ENCODE measurements around the gene CHL1. TPM values are rescaled to one million over a fixed set of nuclear protein-coding genes. Genes with fewer than 3 reads are reported as not detected.

Gene CHL1
- total RNA-seq, 2 experiments from 2014 or later, result not detected

GRCh38 chr3:430186-430585 is 233.6 kb downstream of the CHL1 start:
- intact Hi-C loops (cut with DNase I, micrococcal nuclease), result no loop called here
- POLR2A ChIA-PET, result no interaction called here
- no peaks in the 10 kb centered on the region for H3K9me3 Mint-ChIP-seq (ENCODE audit: low read depth)
- no peak overlapping the region for H3K27ac Mint-ChIP-seq
- no peaks in the 10 kb centered on the region for H3K27me3 Mint-ChIP-seq
- H3K4me1 Mint-ChIP-seq, result no peaks in the 10 kb centered on the region
- no peak overlapping the region for H3K4me3 Mint-ChIP-seq
- CTCF ChIA-PET, result no interaction called here
- ATAC-seq (no peak), DNase-seq (no peak)
- H3K36me3 Mint-ChIP-seq (ENCODE audit: low read depth), result no peaks in the 10 kb centered on the region

GRCh38 chr3:435161-435560 is 238.6 kb downstream of the CHL1 start:
- Mint-ChIP-seq H3K27ac (no peak overlapping the region), H3K4me3 (no peak overlapping the region), H3K4me1 (no peaks in the 10 kb centered on the region), H3K36me3 (ENCODE audit: low read depth) (no peaks in the 10 kb centered on the region), H3K27me3 (no peaks in the 10 kb centered on the region), H3K9me3 (ENCODE audit: low read depth) (no peaks in the 10 kb centered on the region)
- no peak for DNase-seq
- no peak for ATAC-seq
- ChIA-PET POLR2A (no interaction called here), CTCF (no interaction called here)
- intact Hi-C loops (cut with DNase I, micrococcal nuclease), result no loop called here

- peaks cover 2% of the 10 kb centered on the region for H3K9me3 Mint-ChIP-seq (ENCODE audit: low read depth)
- ChIA-PET CTCF (no interaction called here), POLR2A (no interaction called here)
- H3K27ac Mint-ChIP-seq, result no peak overlapping the region
- ATAC-seq (no peak), DNase-seq (no peak)
- no peaks in the 10 kb centered on the region for H3K27me3 Mint-ChIP-seq
- no peaks in the 10 kb centered on the region for H3K36me3 Mint-ChIP-seq (ENCODE audit: low read depth)
- intact Hi-C loops (cut with DNase I, micrococcal nuclease), result no loop called here
- H3K4me1 Mint-ChIP-seq, result no peaks in the 10 kb centered on the region
- no peak overlapping the region for H3K4me3 Mint-ChIP-seq
Observed at GRCh38 chr3:436053-436452, 239.5 kb downstream of the CHL1 start.

GRCh38 chr3:440826-441225 is 244.3 kb downstream of the CHL1 start:
- CTCF ChIA-PET, result no interaction called here
- intact Hi-C loops (cut with DNase I, micrococcal nuclease), result no loop called here
- DNase-seq, result no peak
- no peaks in the 10 kb centered on the region for H3K27me3 Mint-ChIP-seq
- no peaks in the 10 kb centered on the region for H3K36me3 Mint-ChIP-seq (ENCODE audit: low read depth)
- peaks cover 4% of the 10 kb centered on the region for H3K9me3 Mint-ChIP-seq (ENCODE audit: low read depth)
- ATAC-seq, result no peak
- H3K27ac Mint-ChIP-seq, result no peak overlapping the region
- no peak overlapping the region for H3K4me3 Mint-ChIP-seq
- POLR2A ChIA-PET, result no interaction called here
- no peaks in the 10 kb centered on the region for H3K4me1 Mint-ChIP-seq

GRCh38 chr3:445960-446359 is 249.4 kb downstream of the CHL1 start:
- Mint-ChIP-seq H3K4me1 (no peaks in the 10 kb centered on the region), H3K27me3 (no peaks in the 10 kb centered on the region), H3K36me3 (ENCODE audit: low read depth) (no peaks in the 10 kb centered on the region), H3K9me3 (ENCODE audit: low read depth) (peaks cover 2% of the 10 kb centered on the region), H3K4me3 (no peak overlapping the region), H3K27ac (no peak overlapping the region)
- ATAC-seq (no peak), DNase-seq (no peak)
- ChIA-PET CTCF (no interaction called here), POLR2A (no interaction called here)
- intact Hi-C loops (cut with DNase I, micrococcal nuclease), result no loop called here

GRCh38 chr3:447671-448070 is 251.1 kb downstream of the CHL1 start:
- Mint-ChIP-seq H3K4me1 (no peaks in the 10 kb centered on the region), H3K9me3 (ENCODE audit: low read depth) (no peaks in the 10 kb centered on the region), H3K4me3 (no peak overlapping the region), H3K27me3 (no peaks in the 10 kb centered on the region), H3K27ac (no peak overlapping the region), H3K36me3 (ENCODE audit: low read depth) (no peaks in the 10 kb centered on the region)
- no peak for DNase-seq
- intact Hi-C loops (cut with DNase I, micrococcal nuclease), result no loop called here
- CTCF ChIA-PET, result no interaction called here
- no peak for ATAC-seq
- POLR2A ChIA-PET, result no interaction called here

GRCh38 chr3:449711-450110 is 253.1 kb downstream of the CHL1 start:
- Mint-ChIP-seq H3K27me3 (no peaks in the 10 kb centered on the region), H3K4me3 (no peak overlapping the region), H3K9me3 (ENCODE audit: low read depth) (no peaks in the 10 kb centered on the region), H3K36me3 (ENCODE audit: low read depth) (no peaks in the 10 kb centered on the region), H3K4me1 (no peaks in the 10 kb centered on the region), H3K27ac (no peak overlapping the region)
- POLR2A ChIA-PET, result no interaction called here
- ATAC-seq (no peak), DNase-seq (no peak)
- intact Hi-C loops (cut with DNase I, micrococcal nuclease), result no loop called here
- CTCF ChIA-PET, result interaction anchor here (1.4 kb wide), 1 partner anchor 9 kb away, joined by 3 read pairs; no protein-coding TSS in a partner anchor

- no peaks in the 10 kb centered on the region for H3K27me3 Mint-ChIP-seq
- ChIA-PET POLR2A (no interaction called here), CTCF (no interaction called here)
- intact Hi-C loops (cut with DNase I, micrococcal nuclease), result no loop called here
- no peak for DNase-seq
- no peak overlapping the region for H3K27ac Mint-ChIP-seq
- H3K4me1 Mint-ChIP-seq, result no peaks in the 10 kb centered on the region
- no peak overlapping the region for H3K4me3 Mint-ChIP-seq
- ATAC-seq, result no peak
- H3K36me3 Mint-ChIP-seq (ENCODE audit: low read depth), result no peaks in the 10 kb centered on the region
- H3K9me3 Mint-ChIP-seq (ENCODE audit: low read depth), result no peaks in the 10 kb centered on the region
Observed at GRCh38 chr3:452221-452620, 255.7 kb downstream of the CHL1 start.

GRCh38 chr3:453106-453505 is 256.5 kb downstream of the CHL1 start:
- ChIA-PET CTCF (no interaction called here), POLR2A (no interaction called here)
- H3K36me3 Mint-ChIP-seq (ENCODE audit: low read depth), result no peaks in the 10 kb centered on the region
- ATAC-seq (no peak), DNase-seq (no peak)
- no peaks in the 10 kb centered on the region for H3K4me1 Mint-ChIP-seq
- no peaks in the 10 kb centered on the region for H3K27me3 Mint-ChIP-seq
- H3K9me3 Mint-ChIP-seq (ENCODE audit: low read depth), result no peaks in the 10 kb centered on the region
- H3K27ac Mint-ChIP-seq, result no peak overlapping the region
- H3K4me3 Mint-ChIP-seq, result no peak overlapping the region
- intact Hi-C loops (cut with DNase I, micrococcal nuclease), result no loop called here

GRCh38 chr3:454986-455385 is 258.4 kb downstream of the CHL1 start:
- DNase-seq (no peak), ATAC-seq (no peak)
- no peaks in the 10 kb centered on the region for H3K9me3 Mint-ChIP-seq (ENCODE audit: low read depth)
- POLR2A ChIA-PET, result no interaction called here
- CTCF ChIA-PET, result no interaction called here
- H3K36me3 Mint-ChIP-seq (ENCODE audit: low read depth), result no peaks in the 10 kb centered on the region
- no peaks in the 10 kb centered on the region for H3K4me1 Mint-ChIP-seq
- H3K27me3 Mint-ChIP-seq, result no peaks in the 10 kb centered on the region
- intact Hi-C loops (cut with DNase I, micrococcal nuclease), result no loop called here
- no peak overlapping the region for H3K27ac Mint-ChIP-seq
- H3K4me3 Mint-ChIP-seq, result no peak overlapping the region

- no peaks in the 10 kb centered on the region for H3K27me3 Mint-ChIP-seq
- no peak overlapping the region for H3K27ac Mint-ChIP-seq
- H3K9me3 Mint-ChIP-seq (ENCODE audit: low read depth), result no peaks in the 10 kb centered on the region
- ATAC-seq, result no peak
- H3K36me3 Mint-ChIP-seq (ENCODE audit: low read depth), result no peaks in the 10 kb centered on the region
- POLR2A ChIA-PET, result no interaction called here
- intact Hi-C loops (cut with DNase I, micrococcal nuclease), result no loop called here
- no peak overlapping the region for H3K4me3 Mint-ChIP-seq
- CTCF ChIA-PET, result no interaction called here
- H3K4me1 Mint-ChIP-seq, result no peaks in the 10 kb centered on the region
- DNase-seq, result no peak
Observed at GRCh38 chr3:458124-458523, 261.6 kb downstream of the CHL1 start.

GRCh38 chr3:458653-459310 is 262.2 kb downstream of the CHL1 start:
- Mint-ChIP-seq H3K36me3 (ENCODE audit: low read depth) (no peaks in the 10 kb centered on the region), H3K27me3 (no peaks in the 10 kb centered on the region), H3K27ac (no peak overlapping the region), H3K4me3 (no peak overlapping the region), H3K4me1 (no peaks in the 10 kb centered on the region), H3K9me3 (ENCODE audit: low read depth) (no peaks in the 10 kb centered on the region)
- DNase-seq (no peak), ATAC-seq (no peak)
- ChIA-PET POLR2A (no interaction called here), CTCF (interaction anchor here (1.0 to 1.2 kb wide), 2 partner anchors 9 to 10 kb away, joined by 3 to 4 read pairs; no protein-coding TSS in a partner anchor)
- intact Hi-C loops (cut with DNase I, micrococcal nuclease), result no loop called here
